HEK293 (cell line): ENCODE data around the gene ACCSL.

Experiments
- CTCF ChIA-PET: fragments of 350-600 bp; formaldehyde crosslinking; extraction: SDS; loops from one replicate; lab custom pipeline; 2021; ENCODE audit warnings: antibody characterized with exemption; lab: Yijun Ruan, JAX
- POLR2A ChIA-PET: fragments of 300-600 bp; formaldehyde crosslinking; extraction: SDS; loops from one replicate; lab custom pipeline; 2020; ENCODE audit warnings: antibody characterized with exemption, inconsistent platforms; lab: Yijun Ruan, JAX
- H3K27ac ChIP-seq: fragments of 200-500 bp; sonication (Bioruptor generic); 2 replicates; pipeline ENCODE4 v1.5.1; 2014; ENCODE audit warnings: low read depth, low read length, control low read depth, inconsistent platforms; ENCODE audit errors: extremely low read depth
- H3K36me3 ChIP-seq, 2 experiments: fragments of 200-500 bp in 1 of 2; sonication (Bioruptor generic) in 1 of 2; 1 replicate in 1 of 2; 2 replicates in 1 of 2; pipeline ENCODE4 v1.5.1; 2014 to 2017; ENCODE audit warnings: inconsistent platforms in 2 of 2, low read length in 2 of 2; ENCODE audit not compliant: control insufficient read depth in 2 of 2, insufficient read depth in 1 of 2
- H3K4me1 ChIP-seq: fragments of 200-500 bp; sonication (Bioruptor generic); 2 replicates; pipeline ENCODE4 v1.5.1; 2014; ENCODE audit warnings: mild to moderate bottlenecking, low read length, inconsistent platforms; ENCODE audit not compliant: control insufficient read depth, insufficient read depth
- H3K4me3 ChIP-seq: 2 replicates; pipeline ENCODE4 v1.5.1; 2011; ENCODE audit warnings: low read depth, mild to moderate bottlenecking, control low read depth, low read length, moderate library complexity
- H3K9me3 ChIP-seq: fragments of 200-500 bp; sonication (Bioruptor generic); 2 replicates; pipeline ENCODE4 v1.5.1; 2014; ENCODE audit warnings: low read depth, low read length, inconsistent platforms; ENCODE audit not compliant: control insufficient read depth, insufficient read depth
- AEBP2 ChIP-seq: fragments of 450-650 bp; formaldehyde crosslinking; IDR thresholded peaks from 2 replicates; pipeline ENCODE4 v1.5.1; 2016; ENCODE audit warnings: missing biosample characterization, missing genetic modification characterization, borderline replicate concordance
- MEIS1 ChIP-seq: sonication (generic); formaldehyde crosslinking; IDR thresholded peaks from 2 replicates; pipeline ENCODE4 v1.8.1; 2022; ENCODE audit warnings: missing genetic modification reagents, mild to moderate bottlenecking, borderline replicate concordance
- PATZ1 ChIP-seq: fragments of 450-650 bp; formaldehyde crosslinking; IDR thresholded peaks from 2 replicates; pipeline ENCODE4 v1.5.1; 2016; ENCODE audit warnings: missing biosample characterization, missing genetic modification characterization
- SP3 ChIP-seq: fragments of 450-650 bp; formaldehyde crosslinking; IDR thresholded peaks from 2 replicates; pipeline ENCODE4 v1.5.1; 2016; ENCODE audit warnings: missing biosample characterization, missing genetic modification characterization
- ZBTB10 ChIP-seq: fragments of 450-650 bp; formaldehyde crosslinking; IDR thresholded peaks from 2 replicates; pipeline ENCODE4 v1.5.1; 2016; ENCODE audit warnings: missing biosample characterization, missing genetic modification characterization
- ZBTB44 ChIP-seq: fragments of 450-650 bp; IDR thresholded peaks from 2 replicates; pipeline ENCODE4 v1.5.1; 2018; ENCODE audit warnings: missing biosample characterization, mild to moderate bottlenecking, missing genetic modification characterization
- ZFHX2 ChIP-seq: fragments of 450-650 bp; formaldehyde crosslinking; conservative IDR thresholded peaks from 2 replicates; pipeline ENCODE4 v1.5.1; 2016; ENCODE audit warnings: missing biosample characterization, missing genetic modification characterization
- ZNF155 ChIP-seq: fragments of 450-650 bp; formaldehyde crosslinking; IDR thresholded peaks from 2 replicates; pipeline ENCODE4 v1.5.1; 2016; ENCODE audit warnings: missing biosample characterization, missing genetic modification characterization
- ZNF157 ChIP-seq: fragments of 450-650 bp; formaldehyde crosslinking; IDR thresholded peaks from 2 replicates; pipeline ENCODE4 v1.5.1; 2016; ENCODE audit warnings: missing biosample characterization, missing genetic modification characterization
- ZNF174 ChIP-seq: fragments of 450-650 bp; formaldehyde crosslinking; IDR thresholded peaks from 2 replicates; pipeline ENCODE4 v1.5.0; 2017; ENCODE audit warnings: missing biosample characterization, mild to moderate bottlenecking, missing genetic modification characterization
- ZNF175 ChIP-seq: fragments of 450-650 bp; formaldehyde crosslinking; IDR thresholded peaks from 2 replicates; pipeline ENCODE4 v1.5.1; 2016; ENCODE audit warnings: missing biosample characterization, missing genetic modification characterization
- ZNF292 ChIP-seq: fragments of 450-650 bp; formaldehyde crosslinking; IDR thresholded peaks from 2 replicates; pipeline ENCODE4 v1.5.1; 2016; ENCODE audit warnings: low read depth, missing biosample characterization, missing genetic modification characterization, borderline replicate concordance
- ZNF341 ChIP-seq: fragments of 450-650 bp; formaldehyde crosslinking; IDR thresholded peaks from 2 replicates; pipeline ENCODE4; 2016; ENCODE audit warnings: low read depth, missing biosample characterization, missing genetic modification characterization
- ZNF391 ChIP-seq: fragments of 450-650 bp; formaldehyde crosslinking; IDR thresholded peaks from 2 replicates; pipeline ENCODE4 v1.5.1; 2016; ENCODE audit warnings: low read depth, missing biosample characterization, missing genetic modification characterization, borderline replicate concordance
- ZNF510 ChIP-seq: fragments of 450-650 bp; formaldehyde crosslinking; IDR thresholded peaks from 2 replicates; pipeline ENCODE4 v1.5.1; 2018; ENCODE audit warnings: mild to moderate bottlenecking, missing genetic modification characterization, missing biosample characterization; ENCODE audit not compliant: insufficient replicate concordance
- ZNF530 ChIP-seq: fragments of 450-650 bp; formaldehyde crosslinking; IDR thresholded peaks from 2 replicates; pipeline ENCODE4 v1.5.1; 2016; ENCODE audit warnings: low read depth, missing biosample characterization, missing genetic modification characterization
- ZNF585B ChIP-seq: fragments of 450-650 bp; formaldehyde crosslinking; IDR thresholded peaks from 2 replicates; pipeline ENCODE4 v1.5.1; 2016; ENCODE audit warnings: missing biosample characterization, missing genetic modification characterization
- ZSCAN18 ChIP-seq: fragments of 450-650 bp; formaldehyde crosslinking; IDR thresholded peaks from 2 replicates; pipeline ENCODE4 v1.5.1; 2016; ENCODE audit warnings: missing biosample characterization, missing genetic modification characterization
- ZSCAN5A ChIP-seq: fragments of 450-650 bp; formaldehyde crosslinking; IDR thresholded peaks from 2 replicates; pipeline ENCODE4 v1.5.1; 2016; ENCODE audit warnings: missing biosample characterization, missing genetic modification characterization
- ZXDB ChIP-seq: fragments of 450-650 bp; formaldehyde crosslinking; IDR thresholded peaks from 2 replicates; pipeline ENCODE4 v1.5.1; 2016; ENCODE audit warnings: missing biosample characterization, missing genetic modification characterization

ACCSL gene

GRCh38 chr11:44006917-44007361 is 40.8 kb upstream of the ACCSL start:
- no peaks in the 10 kb centered on the region for H3K9me3 ChIP-seq
- no peak for TF ChIP-seq ZNF530
- no peak for TF ChIP-seq ZNF157 (tag by site-specific recombination)
- no peak for TF ChIP-seq ZXDB
- no peak for TF ChIP-seq ZNF175 (tag by site-specific recombination)
- TF ChIP-seq AEBP2 = no peak
- no peak for TF ChIP-seq ZSCAN5A
- no peak for TF ChIP-seq ZNF341 (tag by site-specific recombination)
- no peak for TF ChIP-seq ZNF585B (tag by site-specific recombination)
- TF ChIP-seq ZBTB10 (tag by site-specific recombination) = no peak
- TF ChIP-seq MEIS1 (CRISPR knock-in tag) = no peak
- no peak for TF ChIP-seq ZNF292 (tag by site-specific recombination)
- TF ChIP-seq ZBTB44 = no peak
- TF ChIP-seq PATZ1 (tag by site-specific recombination) = no peak
- no peak for TF ChIP-seq ZNF155 (tag by site-specific recombination)
- TF ChIP-seq ZSCAN18 = no peak
- TF ChIP-seq ZNF510 (tag by site-specific recombination) = no peak
- no peak for TF ChIP-seq SP3 (tag by site-specific recombination)
- no peak for TF ChIP-seq ZFHX2 (tag by site-specific recombination)
- TF ChIP-seq ZNF174 (tag by site-specific recombination) = no peak
- TF ChIP-seq ZNF391 = no peak
- TF ChIP-seq, all 188 proteins: peak for 0
- ChIA-PET CTCF (no interaction called here), POLR2A (no interaction called here)
- Histone ChIP-seq H3K4me1 (no peaks in the 10 kb centered on the region), H3K4me3 (no peak overlapping the region), H3K27ac (no peak overlapping the region), H3K36me3 (no peaks in the 10 kb centered on the region)
